GM21515 (cell line): ENCODE results near the gene POC1A.
"Not testable (repeated sequence)": the region's sequence is repeated elsewhere in the genome, so short reads cannot be mapped to it uniquely, and the experiment has no call there.

Experiments
- ATAC-seq: cut with Tn5 transposase; IDR thresholded peaks from one replicate; pipeline ENCODE4 v1.9.1; 2021; ENCODE audit not compliant: unreplicated experiment

The POC1A gene

GRCh38 chr3:52054661-52055511, 99.3 kb downstream of the POC1A start:
- no peak for ATAC-seq

GRCh38 chr3:52053307-52054304, 100.6 kb downstream of the POC1A start:
- no peak for ATAC-seq

GRCh38 chr3:52052831-52053306, 101.4 kb downstream of the POC1A start:
- no peak for ATAC-seq

- ATAC-seq, result no peak
Measured at GRCh38 chr3:52051444-52051843, 102.8 kb downstream of the POC1A start.

- no peak for ATAC-seq
Measured at GRCh38 chr3:52050571-52050970, 103.7 kb downstream of the POC1A start.

GRCh38 chr3:52049503-52049902, 104.7 kb downstream of the POC1A start:
- no peak for ATAC-seq

- no peak for ATAC-seq
Measured at GRCh38 chr3:52047295-52047960, 106.8 kb downstream of the POC1A start.

GRCh38 chr3:52046902-52047239, 107.4 kb downstream of the POC1A start:
- ATAC-seq, result no peak

- ATAC-seq, result no peak
Measured at GRCh38 chr3:52046186-52046901, 107.9 kb downstream of the POC1A start.

GRCh38 chr3:52044869-52045619, 109.2 kb downstream of the POC1A start:
- ATAC-seq, result no peak

GRCh38 chr3:52043750-52044149, 110.5 kb downstream of the POC1A start:
- ATAC-seq, result no peak

- ATAC-seq, result not testable (repeated sequence)
Measured at GRCh38 chr3:52043039-52043438, 111.2 kb downstream of the POC1A start.

- ATAC-seq, result no peak
Measured at GRCh38 chr3:52041118-52041731, 113.0 kb downstream of the POC1A start.

GRCh38 chr3:52040600-52040999, 113.6 kb downstream of the POC1A start:
- ATAC-seq, result no peak

- ATAC-seq, result no peak
Measured at GRCh38 chr3:52039846-52040245, 114.4 kb downstream of the POC1A start.

GRCh38 chr3:52039426-52039825, 114.8 kb downstream of the POC1A start:
- ATAC-seq, result no peak

- ATAC-seq, result no peak
Measured at GRCh38 chr3:52038227-52038626, 116.0 kb downstream of the POC1A start.

GRCh38 chr3:52037291-52037690, 116.9 kb downstream of the POC1A start:
- ATAC-seq, result no peak

GRCh38 chr3:52036829-52037228, 117.4 kb downstream of the POC1A start:
- ATAC-seq, result no peak
